HG02885 (cell line): ENCODE results near the gene CCL11.

Experiments
- ATAC-seq: cut with Tn5 transposase; IDR thresholded peaks from one replicate; pipeline ENCODE4 v1.9.1; 2021; ENCODE audit warnings: mild to moderate bottlenecking; ENCODE audit not compliant: unreplicated experiment, poor library complexity

The CCL11 gene

GRCh38 chr17:34285286-34285792, at the start of gene CCL11:
Gene CCL11 (plus strand): TSS chr17:34285742. CDS start chr17:34285809, 67 bp downstream.
- no peak for ATAC-seq

DNA sequence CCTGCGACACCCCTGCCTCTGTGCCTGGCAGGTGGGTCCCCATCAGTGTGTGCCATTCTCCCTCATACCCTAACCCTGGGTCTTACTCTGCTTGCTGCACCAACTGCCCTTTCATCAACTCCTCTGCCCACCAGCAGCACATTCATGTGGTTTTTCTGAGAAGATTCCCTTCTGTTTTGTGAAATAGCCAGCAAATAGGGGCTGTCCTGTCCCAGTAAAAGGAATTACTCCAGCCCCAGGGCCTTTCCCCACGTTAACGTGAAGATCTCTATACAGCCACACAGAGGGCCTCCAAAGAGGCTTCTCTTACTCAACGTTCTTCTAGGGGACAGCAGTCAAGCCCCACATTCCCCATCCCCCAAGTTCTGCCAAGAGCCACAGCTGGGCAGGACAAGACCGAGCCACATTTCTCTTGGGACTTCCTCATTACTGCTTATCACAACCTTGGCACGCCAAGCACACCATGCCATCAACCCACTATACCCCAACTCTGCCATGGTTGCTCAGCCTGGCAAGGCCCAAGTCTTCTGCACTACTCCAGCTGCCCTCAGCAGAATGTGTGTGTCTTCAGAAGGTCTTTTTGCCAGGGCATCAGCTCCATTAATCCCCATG, 49.2 kb upstream of the CCL11 start:
- ATAC-seq: no peak

DNA sequence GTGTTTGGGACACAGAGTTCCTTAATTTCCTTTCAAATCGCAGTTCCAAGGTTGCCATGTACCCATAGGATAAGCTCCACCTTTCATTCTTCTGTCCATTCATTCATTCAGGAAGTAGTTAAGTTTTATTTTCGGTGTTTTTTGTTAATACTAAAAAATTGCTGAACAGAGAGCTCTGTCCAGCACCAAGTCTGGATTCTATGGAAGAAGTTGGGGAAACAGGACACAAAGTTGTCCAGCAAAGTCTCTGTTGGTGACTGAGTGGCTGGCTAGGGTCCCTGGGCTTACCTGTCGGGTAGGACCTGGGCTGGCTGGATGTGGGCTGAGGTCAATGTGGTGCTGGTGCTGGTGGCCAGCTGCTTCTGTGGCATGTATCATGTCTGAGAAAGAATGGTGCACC, 48.1 kb upstream of the CCL11 start:
- ATAC-seq: no peak

- no peak for ATAC-seq
Measured at GRCh38 chr17:34241062-34241461, 44.5 kb upstream of the CCL11 start.

DNA sequence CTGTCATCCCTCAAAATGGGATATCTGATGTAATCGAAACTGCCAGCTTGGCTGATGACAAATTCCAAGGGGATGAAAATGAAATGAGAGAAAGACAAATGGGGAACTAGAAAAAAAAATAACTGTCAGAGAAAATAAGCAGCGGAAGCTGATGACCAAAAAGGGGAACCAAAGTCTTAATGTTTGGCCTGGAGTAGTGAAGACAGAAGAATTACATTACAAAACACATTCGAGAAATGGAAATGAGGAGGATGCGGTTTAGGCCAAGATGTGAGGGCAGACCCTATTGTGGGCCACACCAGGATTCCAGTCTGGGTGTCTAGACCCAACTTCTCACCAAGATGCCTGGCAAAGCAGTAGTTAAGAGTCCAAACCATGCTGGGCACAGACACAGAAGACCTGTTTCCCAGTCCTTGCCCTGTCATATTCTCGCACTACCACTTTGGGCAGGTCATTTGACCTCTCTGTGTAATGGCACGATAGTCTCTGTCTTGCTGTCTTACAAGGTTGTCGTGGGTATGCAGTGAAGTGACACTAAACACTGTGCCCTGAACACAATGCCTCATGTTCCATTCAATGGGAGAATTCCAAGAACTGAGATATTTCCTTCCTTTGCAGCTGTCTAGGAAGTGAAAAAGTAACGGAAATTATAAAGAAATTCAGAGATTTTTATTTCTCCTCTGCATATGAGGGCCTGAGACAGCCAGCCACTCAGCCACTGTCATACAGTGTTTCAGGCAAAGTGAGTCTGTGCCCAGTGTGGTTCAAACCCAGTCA, 42.8 kb upstream of the CCL11 start:
- no peak for ATAC-seq

GRCh38 chr17:34243364-34244320, 41.9 kb upstream of the CCL11 start:
- no peak for ATAC-seq

DNA sequence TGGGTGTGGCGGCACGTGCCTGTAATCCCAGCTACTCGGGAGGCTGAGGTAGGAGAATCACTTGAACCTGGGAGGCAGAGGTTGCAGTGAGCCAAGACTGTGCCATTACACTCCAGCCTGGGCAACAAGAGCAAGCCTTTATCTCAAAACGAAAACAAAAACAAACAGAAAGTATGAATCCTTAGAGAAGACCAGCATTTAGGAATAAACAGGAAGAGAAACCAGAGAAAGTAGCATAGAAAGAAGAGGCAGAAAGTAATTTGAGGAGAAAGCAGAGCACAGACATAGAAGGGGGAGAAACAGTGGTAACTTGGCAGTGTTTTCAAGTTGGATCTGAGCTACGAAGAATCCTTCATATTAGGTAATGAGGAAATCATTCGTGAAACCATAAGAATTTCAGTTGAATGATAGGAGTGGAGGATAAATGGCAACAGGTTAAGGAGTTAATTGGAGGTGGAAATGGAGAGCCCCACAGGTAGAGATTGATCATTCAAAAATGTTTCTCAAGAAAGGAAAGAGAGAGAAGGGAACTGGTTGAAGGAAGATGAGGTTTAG, 40.1 kb upstream of the CCL11 start:
- no peak for ATAC-seq

DNA sequence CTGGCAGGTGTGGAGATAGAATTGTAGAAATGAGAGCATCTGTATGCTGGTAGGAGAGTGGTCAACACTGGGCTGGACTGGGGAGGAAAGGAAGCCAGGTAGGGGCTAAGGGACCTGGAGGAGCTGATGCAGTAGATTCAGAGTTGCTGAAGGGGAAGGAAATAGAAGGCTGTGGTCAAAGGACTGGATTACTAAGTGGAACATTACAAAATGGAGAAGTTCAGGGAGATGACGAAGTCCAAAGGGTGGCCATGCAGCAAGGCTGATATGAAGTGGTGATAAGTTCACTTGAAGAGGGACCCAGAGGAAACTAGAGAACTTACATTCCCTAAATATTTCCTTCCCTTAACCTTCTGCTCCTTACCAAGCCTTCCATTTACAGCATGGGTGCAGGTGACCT, 39.1 kb upstream of the CCL11 start:
- no peak for ATAC-seq

DNA sequence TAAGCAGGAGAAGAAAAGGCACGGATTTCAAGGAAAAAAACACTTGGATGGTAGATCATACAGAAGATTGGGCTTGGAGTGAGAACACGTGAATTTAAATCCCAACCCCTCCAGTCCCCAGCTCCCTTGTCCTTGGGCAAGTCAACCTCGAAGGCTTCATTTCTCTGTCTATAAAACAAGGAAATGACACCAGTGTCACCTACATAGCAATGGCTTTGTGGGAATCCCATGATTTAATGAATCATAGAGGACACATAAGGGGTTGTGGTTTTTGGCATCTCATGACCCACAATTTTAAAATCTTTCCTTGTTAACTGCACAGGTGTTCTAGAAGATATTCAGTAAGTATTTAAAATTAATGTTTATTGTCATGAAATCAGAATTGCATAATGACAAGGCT, 38.7 kb upstream of the CCL11 start:
- ATAC-seq: no peak

DNA sequence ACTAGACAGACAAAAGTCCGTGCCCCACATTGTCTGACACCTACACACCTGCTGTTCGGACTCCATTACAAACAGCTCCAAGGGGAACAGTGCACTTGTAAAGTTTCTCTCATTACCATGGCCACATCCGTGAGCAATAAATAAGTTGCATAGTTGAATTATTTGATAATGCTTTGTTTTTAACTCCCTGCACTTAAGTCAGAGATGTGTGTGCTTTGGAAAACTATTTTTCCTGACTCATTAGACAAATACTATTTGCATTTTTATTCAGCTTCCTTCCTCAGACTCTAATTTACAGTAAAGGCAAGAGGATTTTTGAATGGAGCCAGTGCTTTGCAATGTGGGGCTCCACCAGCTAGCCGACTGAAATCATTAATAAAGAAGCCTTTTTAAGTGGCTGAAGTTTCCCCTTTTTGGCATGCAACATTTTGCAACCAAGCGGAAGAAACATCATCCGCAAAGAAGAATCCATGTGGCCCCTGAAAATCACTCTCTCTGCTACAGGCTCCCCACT, 37.0 kb upstream of the CCL11 start:
- no peak for ATAC-seq

GRCh38 chr17:34249061-34249460, 36.5 kb upstream of the CCL11 start:
- no peak for ATAC-seq

DNA sequence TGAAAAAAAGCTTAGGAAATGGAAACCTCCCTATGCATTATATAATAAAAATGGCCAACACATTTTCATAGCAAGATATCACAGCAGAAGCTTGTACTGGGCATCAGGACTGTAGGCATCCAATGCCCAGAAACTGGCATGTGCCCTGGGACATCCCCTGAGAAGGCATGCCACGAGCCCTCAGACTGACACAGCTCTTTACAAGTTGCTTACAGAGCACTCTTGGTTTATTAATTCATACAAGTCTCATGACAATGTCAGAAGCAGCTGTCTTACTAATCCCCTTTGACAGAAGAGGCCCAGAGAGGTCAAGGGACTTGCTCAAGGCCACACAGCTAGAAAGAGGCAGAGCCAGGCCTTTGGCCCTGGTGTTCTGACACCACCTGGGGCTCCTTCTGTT, 36.1 kb upstream of the CCL11 start:
- ATAC-seq: no peak

- no peak for ATAC-seq
Measured at GRCh38 chr17:34251186-34251585, 34.4 kb upstream of the CCL11 start.

- ATAC-seq: peak; percentile 69
Measured at GRCh38 chr17:34252095-34252443, 33.5 kb upstream of the CCL11 start.

GRCh38 chr17:34252444-34253138, 33.0 kb upstream of the CCL11 start:
- no peak for ATAC-seq

- no peak for ATAC-seq
Measured at GRCh38 chr17:34253139-34253525, 32.4 kb upstream of the CCL11 start.

DNA sequence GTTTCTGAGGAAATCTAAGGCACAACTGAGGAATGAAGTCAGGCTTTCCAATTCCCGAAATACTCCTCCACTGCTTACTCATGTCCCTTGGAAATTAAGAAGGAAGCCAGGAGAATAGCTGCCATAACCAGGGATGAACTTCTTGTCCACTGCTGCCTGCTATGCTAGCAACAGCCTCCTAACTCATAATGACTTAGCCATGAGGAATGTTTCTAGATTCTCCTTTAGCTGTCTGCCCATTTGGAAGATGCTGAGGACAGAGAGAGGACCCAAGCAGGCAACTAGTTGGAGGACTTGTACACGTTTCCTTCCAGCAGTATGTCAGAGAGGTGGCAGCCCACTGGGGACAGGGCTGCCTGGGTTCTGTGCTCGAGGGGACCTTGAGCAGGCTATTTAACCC, 31.4 kb upstream of the CCL11 start:
- ATAC-seq: no peak

GRCh38 chr17:34254651-34255380, 30.7 kb upstream of the CCL11 start, which contains the start of gene CCL2:
Gene CCL2 (plus strand): TSS chr17:34255285. CDS start chr17:34255350, 65 bp downstream.
- no peak for ATAC-seq

DNA sequence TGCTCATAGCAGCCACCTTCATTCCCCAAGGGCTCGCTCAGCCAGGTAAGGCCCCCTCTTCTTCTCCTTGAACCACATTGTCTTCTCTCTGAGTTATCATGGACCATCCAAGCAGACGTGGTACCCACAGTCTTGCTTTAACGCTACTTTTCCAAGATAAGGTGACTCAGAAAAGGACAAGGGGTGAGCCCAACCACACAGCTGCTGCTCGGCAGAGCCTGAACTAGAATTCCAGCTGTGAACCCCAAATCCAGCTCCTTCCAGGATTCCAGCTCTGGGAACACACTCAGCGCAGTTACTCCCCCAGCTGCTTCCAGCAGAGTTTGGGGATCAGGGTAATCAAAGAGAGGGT, 30.2 kb upstream of the CCL11 start:
- no peak for ATAC-seq
